ENCODE data around the gene LPCAT2.

LPCAT2 gene

GRCh38 chr16:55508941-55509931 lies at the start of gene LPCAT2:
LPCAT2 (plus strand) TSS chr16:55509072; CDS start chr16:55509182, 110 bp downstream.
- DNase-seq, result no peak

GRCh38 chr16:55462241-55462640 lies 46.6 kb upstream of the LPCAT2 start:
- no peak for DNase-seq

GRCh38 chr16:55464375-55464774 lies 44.5 kb upstream of the LPCAT2 start:
- no peak for DNase-seq

GRCh38 chr16:55465077-55465896 lies 43.6 kb upstream of the LPCAT2 start:
- peak; percentile 77 for DNase-seq

- DNase-seq, result no peak
Observed at GRCh38 chr16:55466209-55466608, 42.7 kb upstream of the LPCAT2 start.

GRCh38 chr16:55467898-55468297 lies 41.0 kb upstream of the LPCAT2 start:
- no peak for DNase-seq

- no peak for DNase-seq
Observed at GRCh38 chr16:55468352-55468990, 40.4 kb upstream of the LPCAT2 start.

- DNase-seq, result no peak
Observed at GRCh38 chr16:55469821-55470532, 38.9 kb upstream of the LPCAT2 start.

GRCh38 chr16:55470533-55471371 lies 38.1 kb upstream of the LPCAT2 start:
- no peak for DNase-seq

GRCh38 chr16:55471448-55472097 lies 37.3 kb upstream of the LPCAT2 start:
- no peak for DNase-seq

GRCh38 chr16:55473587-55473986 lies 35.3 kb upstream of the LPCAT2 start:
- DNase-seq, result no peak

GRCh38 chr16:55474821-55475220 lies 34.1 kb upstream of the LPCAT2 start:
- no peak for DNase-seq

- DNase-seq, result no peak
Observed at GRCh38 chr16:55475919-55476318, 33.0 kb upstream of the LPCAT2 start.

- no peak for DNase-seq
Observed at GRCh38 chr16:55476625-55477533, 32.0 kb upstream of the LPCAT2 start.

- DNase-seq, result no peak
Observed at GRCh38 chr16:55477736-55478135, 31.1 kb upstream of the LPCAT2 start.

- no peak for DNase-seq
Observed at GRCh38 chr16:55478827-55479429, 29.9 kb upstream of the LPCAT2 start, which contains the start of gene MMP2. MMP2 (plus strand) TSS chr16:55479198; CDS start chr16:55479480, 282 bp downstream.

- DNase-seq, result no peak
Observed at GRCh38 chr16:55479430-55480140, 29.3 kb upstream of the LPCAT2 start.

- DNase-seq, result no peak
Observed at GRCh38 chr16:55480228-55480655, 28.6 kb upstream of the LPCAT2 start.

- DNase-seq, result no peak
Observed at GRCh38 chr16:55481023-55481422, 27.8 kb upstream of the LPCAT2 start.

All from activated gamma-delta T cell treated with Interleukin-2 at 50 U/mL for 16 hours (primary cell).